ENCODE measurements around the gene FBXO28.

DNA sequence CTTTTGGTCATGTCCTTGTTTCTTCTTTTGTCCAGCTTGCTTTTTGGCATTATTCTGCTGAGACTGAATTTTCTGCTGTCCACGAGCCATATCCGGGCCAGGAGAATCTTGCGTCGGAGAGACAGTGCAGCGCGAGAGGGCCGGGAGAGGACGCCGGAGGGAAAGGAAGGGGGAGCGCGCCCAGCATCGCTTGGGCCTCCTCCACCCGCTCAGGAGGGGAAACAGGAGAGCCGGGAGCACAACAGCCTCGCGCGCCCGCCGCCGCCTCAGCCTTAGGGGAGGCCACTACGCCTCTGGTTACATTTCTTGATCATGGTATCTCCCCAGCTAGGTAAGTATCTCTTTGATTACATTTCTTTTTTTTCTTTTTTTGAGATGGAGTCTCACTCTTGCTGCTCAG lies 61.7 kb downstream of the FBXO28 start:
- TF ChIP-seq EZH2 (IDR thresholded peaks at IDR 0.05; ENCODE audit: low read length), result no peak
- TF ChIP-seq, protein P1, sequence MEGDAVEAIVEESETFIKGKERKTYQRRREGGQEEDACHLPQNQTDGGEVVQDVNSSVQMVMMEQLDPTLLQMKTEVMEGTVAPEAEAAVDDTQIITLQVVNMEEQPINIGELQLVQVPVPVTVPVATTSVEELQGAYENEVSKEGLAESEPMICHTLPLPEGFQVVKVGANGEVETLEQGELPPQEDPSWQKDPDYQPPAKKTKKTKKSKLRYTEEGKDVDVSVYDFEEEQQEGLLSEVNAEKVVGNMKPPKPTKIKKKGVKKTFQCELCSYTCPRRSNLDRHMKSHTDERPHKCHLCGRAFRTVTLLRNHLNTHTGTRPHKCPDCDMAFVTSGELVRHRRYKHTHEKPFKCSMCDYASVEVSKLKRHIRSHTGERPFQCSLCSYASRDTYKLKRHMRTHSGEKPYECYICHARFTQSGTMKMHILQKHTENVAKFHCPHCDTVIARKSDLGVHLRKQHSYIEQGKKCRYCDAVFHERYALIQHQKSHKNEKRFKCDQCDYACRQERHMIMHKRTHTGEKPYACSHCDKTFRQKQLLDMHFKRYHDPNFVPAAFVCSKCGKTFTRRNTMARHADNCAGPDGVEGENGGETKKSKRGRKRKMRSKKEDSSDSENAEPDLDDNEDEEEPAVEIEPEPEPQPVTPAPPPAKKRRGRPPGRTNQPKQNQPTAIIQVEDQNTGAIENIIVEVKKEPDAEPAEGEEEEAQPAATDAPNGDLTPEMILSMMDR (optimal IDR thresholded peaks at IDR 0.05 in 1 of 3, IDR thresholded peaks at IDR 0.05 in 1 of 3, conservative IDR thresholded peaks at IDR 0.05 in 1 of 3; ENCODE audit: extremely low read depth in 1 of 3, insufficient read depth in 2 of 3, low read length in 3 of 3), result peak in 1 of 3 experiments; percentile 2

Data from keratinocyte (primary cell).